HCT116 (cell line): ENCODE results near the gene ARID4A.

Experiments
- CEBPB ChIP-seq: IDR thresholded peaks from 2 replicates; pipeline ENCODE4 v1.6.1; 2012; ENCODE audit warnings: low read depth
- EGR1 ChIP-seq: IDR thresholded peaks from 2 replicates; pipeline ENCODE4 v1.6.1; 2012; ENCODE audit warnings: low read depth
- EZH2 ChIP-seq: fragments of 200-600 bp; sonication (generic); IDR thresholded peaks from 2 replicates; pipeline ENCODE4 v1.6.1; 2017; ENCODE audit warnings: antibody characterized with exemption, mixed run types
- POLR2A ChIP-seq: IDR thresholded peaks from 2 replicates; pipeline ENCODE4 v1.7.0; 2011; ENCODE audit warnings: borderline replicate concordance; ENCODE audit not compliant: insufficient read depth, insufficient read length; ENCODE audit errors: extremely low read depth
- RAD21 ChIP-seq: IDR thresholded peaks from 2 replicates; pipeline ENCODE4 v1.6.1; 2012; ENCODE audit warnings: low read depth, mild to moderate bottlenecking
- SP1 ChIP-seq: IDR thresholded peaks from 2 replicates; pipeline ENCODE4 v1.6.1; 2012; ENCODE audit warnings: low read depth
- YY1 ChIP-seq: IDR thresholded peaks from 2 replicates; pipeline ENCODE4 v1.6.1; 2011; ENCODE audit warnings: low read length, low read depth, moderate library complexity, mild to moderate bottlenecking; ENCODE audit not compliant: insufficient replicate concordance; ENCODE audit errors: extremely low read depth
- TF ChIP-seq, protein P1 (sequence below): IDR thresholded peaks from 2 replicates; pipeline ENCODE4 v1.6.1; 2012; ENCODE audit warnings: low read depth
- TF ChIP-seq, protein P2 (sequence below), 3 experiments: fragments of 200-600 bp in 1 of 3; sonication (generic) in 1 of 3; IDR thresholded peaks in 2 of 3; conservative IDR thresholded peaks in 1 of 3; 2 replicates each; pipeline ENCODE4 v1.5.1; 2012 to 2017; ENCODE audit warnings: low read depth in 2 of 3, low read length in 2 of 3, antibody characterized with exemption in 1 of 3, borderline replicate concordance in 1 of 3, control low read depth in 1 of 3, mild to moderate bottlenecking in 1 of 3, mixed read lengths in 1 of 3, mixed run types in 1 of 3, moderate library complexity in 1 of 3; ENCODE audit not compliant: insufficient read depth in 1 of 3
- TF ChIP-seq, protein P3 (sequence below): IDR thresholded peaks from 2 replicates; pipeline ENCODE4 v1.6.1; 2011; ENCODE audit warnings: mild to moderate bottlenecking, low read length, moderate library complexity; ENCODE audit not compliant: insufficient replicate concordance; ENCODE audit errors: extremely low read depth
- TF ChIP-seq, protein P4 (sequence below): IDR thresholded peaks from 2 replicates; pipeline ENCODE4 v1.6.1; 2012

DNA sequence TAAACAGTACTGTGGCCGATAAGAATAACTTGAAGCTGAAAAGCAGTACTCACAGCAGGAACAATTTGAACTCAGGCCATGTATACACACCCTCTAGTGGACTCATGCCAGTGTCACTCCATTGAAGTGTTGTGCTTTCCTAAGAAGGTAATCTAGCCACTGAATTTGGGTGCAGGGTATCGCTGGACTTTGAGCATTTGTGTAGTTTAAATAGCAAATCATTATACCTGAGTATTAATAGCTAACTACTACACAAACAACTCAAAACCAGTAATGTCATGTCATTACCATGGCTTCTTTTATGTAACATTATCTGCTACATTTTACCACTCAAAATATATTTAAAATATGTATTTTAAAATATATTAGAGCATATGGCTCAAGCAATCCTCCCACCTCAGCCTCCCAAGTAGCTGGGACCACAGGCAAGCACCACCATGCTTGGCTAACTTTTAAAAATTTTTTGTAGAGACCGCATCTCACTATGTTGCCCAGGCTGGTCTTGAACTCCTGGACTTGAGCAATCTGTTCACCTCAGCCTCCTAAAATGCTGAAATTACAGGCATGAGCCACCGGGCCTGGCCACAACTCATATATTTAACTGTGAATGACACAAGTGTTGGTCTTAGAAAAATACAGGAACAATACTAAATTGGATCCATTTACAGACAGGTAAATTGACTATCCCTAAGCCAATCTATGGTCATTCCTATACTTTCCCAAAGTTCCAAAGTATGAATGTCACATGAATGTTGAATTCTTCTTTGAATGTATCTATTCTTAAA lies 25.6 kb upstream of the ARID4A start:
- no peak for TF ChIP-seq SP1
- TF ChIP-seq EZH2, result no peak
- TF ChIP-seq, protein P1, sequence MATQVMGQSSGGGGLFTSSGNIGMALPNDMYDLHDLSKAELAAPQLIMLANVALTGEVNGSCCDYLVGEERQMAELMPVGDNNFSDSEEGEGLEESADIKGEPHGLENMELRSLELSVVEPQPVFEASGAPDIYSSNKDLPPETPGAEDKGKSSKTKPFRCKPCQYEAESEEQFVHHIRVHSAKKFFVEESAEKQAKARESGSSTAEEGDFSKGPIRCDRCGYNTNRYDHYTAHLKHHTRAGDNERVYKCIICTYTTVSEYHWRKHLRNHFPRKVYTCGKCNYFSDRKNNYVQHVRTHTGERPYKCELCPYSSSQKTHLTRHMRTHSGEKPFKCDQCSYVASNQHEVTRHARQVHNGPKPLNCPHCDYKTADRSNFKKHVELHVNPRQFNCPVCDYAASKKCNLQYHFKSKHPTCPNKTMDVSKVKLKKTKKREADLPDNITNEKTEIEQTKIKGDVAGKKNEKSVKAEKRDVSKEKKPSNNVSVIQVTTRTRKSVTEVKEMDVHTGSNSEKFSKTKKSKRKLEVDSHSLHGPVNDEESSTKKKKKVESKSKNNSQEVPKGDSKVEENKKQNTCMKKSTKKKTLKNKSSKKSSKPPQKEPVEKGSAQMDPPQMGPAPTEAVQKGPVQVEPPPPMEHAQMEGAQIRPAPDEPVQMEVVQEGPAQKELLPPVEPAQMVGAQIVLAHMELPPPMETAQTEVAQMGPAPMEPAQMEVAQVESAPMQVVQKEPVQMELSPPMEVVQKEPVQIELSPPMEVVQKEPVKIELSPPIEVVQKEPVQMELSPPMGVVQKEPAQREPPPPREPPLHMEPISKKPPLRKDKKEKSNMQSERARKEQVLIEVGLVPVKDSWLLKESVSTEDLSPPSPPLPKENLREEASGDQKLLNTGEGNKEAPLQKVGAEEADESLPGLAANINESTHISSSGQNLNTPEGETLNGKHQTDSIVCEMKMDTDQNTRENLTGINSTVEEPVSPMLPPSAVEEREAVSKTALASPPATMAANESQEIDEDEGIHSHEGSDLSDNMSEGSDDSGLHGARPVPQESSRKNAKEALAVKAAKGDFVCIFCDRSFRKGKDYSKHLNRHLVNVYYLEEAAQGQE, result no peak
- no peak for TF ChIP-seq POLR2A
- TF ChIP-seq, protein P2, sequence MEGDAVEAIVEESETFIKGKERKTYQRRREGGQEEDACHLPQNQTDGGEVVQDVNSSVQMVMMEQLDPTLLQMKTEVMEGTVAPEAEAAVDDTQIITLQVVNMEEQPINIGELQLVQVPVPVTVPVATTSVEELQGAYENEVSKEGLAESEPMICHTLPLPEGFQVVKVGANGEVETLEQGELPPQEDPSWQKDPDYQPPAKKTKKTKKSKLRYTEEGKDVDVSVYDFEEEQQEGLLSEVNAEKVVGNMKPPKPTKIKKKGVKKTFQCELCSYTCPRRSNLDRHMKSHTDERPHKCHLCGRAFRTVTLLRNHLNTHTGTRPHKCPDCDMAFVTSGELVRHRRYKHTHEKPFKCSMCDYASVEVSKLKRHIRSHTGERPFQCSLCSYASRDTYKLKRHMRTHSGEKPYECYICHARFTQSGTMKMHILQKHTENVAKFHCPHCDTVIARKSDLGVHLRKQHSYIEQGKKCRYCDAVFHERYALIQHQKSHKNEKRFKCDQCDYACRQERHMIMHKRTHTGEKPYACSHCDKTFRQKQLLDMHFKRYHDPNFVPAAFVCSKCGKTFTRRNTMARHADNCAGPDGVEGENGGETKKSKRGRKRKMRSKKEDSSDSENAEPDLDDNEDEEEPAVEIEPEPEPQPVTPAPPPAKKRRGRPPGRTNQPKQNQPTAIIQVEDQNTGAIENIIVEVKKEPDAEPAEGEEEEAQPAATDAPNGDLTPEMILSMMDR (IDR thresholded peaks at IDR 0.05 in 2 of 3, conservative IDR thresholded peaks at IDR 0.05 in 1 of 3; ENCODE audit: borderline replicate concordance in 1 of 3, insufficient read depth in 1 of 3, low read depth in 2 of 3, low read length in 2 of 3), result peak in 2 of 3 experiments; percentile 39 to 45; a peak in 4 of 6 replicates
- TF ChIP-seq RAD21, result no peak
- TF ChIP-seq, protein P3, sequence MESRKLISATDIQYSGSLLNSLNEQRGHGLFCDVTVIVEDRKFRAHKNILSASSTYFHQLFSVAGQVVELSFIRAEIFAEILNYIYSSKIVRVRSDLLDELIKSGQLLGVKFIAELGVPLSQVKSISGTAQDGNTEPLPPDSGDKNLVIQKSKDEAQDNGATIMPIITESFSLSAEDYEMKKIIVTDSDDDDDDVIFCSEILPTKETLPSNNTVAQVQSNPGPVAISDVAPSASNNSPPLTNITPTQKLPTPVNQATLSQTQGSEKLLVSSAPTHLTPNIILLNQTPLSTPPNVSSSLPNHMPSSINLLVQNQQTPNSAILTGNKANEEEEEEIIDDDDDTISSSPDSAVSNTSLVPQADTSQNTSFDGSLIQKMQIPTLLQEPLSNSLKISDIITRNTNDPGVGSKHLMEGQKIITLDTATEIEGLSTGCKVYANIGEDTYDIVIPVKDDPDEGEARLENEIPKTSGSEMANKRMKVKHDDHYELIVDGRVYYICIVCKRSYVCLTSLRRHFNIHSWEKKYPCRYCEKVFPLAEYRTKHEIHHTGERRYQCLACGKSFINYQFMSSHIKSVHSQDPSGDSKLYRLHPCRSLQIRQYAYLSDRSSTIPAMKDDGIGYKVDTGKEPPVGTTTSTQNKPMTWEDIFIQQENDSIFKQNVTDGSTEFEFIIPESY, result no peak
- TF ChIP-seq CEBPB, result no peak
- TF ChIP-seq YY1, result no peak
- no peak for TF ChIP-seq EGR1
- TF ChIP-seq, protein P4, sequence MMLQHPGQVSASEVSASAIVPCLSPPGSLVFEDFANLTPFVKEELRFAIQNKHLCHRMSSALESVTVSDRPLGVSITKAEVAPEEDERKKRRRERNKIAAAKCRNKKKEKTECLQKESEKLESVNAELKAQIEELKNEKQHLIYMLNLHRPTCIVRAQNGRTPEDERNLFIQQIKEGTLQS, result no peak
